Activated CD8-positive, alpha-beta memory T cell treated with anti-CD3 and anti-CD28 coated beads for 36 hours (primary cell): ENCODE results near the gene ATP5IF1. TPM values are rescaled to one million over a fixed set of nuclear protein-coding genes. Genes with fewer than 3 reads are reported as not detected.

Experiments
- CTCF ChIA-PET: fragments of 350-600 bp; sonication (Branson Sonifier 250); formaldehyde crosslinking; loops from one replicate; lab custom pipeline; 2021; ENCODE audit warnings: antibody characterized with exemption; lab: Charles Lee
- POLR2A ChIA-PET: fragments of 350-600 bp; sonication (Branson Sonifier 250); formaldehyde crosslinking; loops from one replicate; lab custom pipeline; 2021; ENCODE audit warnings: antibody characterized with exemption; lab: Charles Lee
- total RNA-seq, 2 experiments: library from RNA; stranded (reverse); gene quantifications; one replicate each; pipeline ENCODE4 v1.2.3, GENCODE V29; 2021

ATP5IF1 gene
- total RNA-seq, 2 experiments from 2014 or later, result 147 to 149 TPM

- CTCF ChIA-PET, result no interaction called here
- POLR2A ChIA-PET, result no interaction called here
Observed at GRCh38 chr1:28281608-28282425, 45.9 kb downstream of the ATP5IF1 start.

GRCh38 chr1:28282426-28283407, 46.8 kb downstream of the ATP5IF1 start:
- CTCF ChIA-PET, result no interaction called here
- POLR2A ChIA-PET, result no interaction called here

DNA sequence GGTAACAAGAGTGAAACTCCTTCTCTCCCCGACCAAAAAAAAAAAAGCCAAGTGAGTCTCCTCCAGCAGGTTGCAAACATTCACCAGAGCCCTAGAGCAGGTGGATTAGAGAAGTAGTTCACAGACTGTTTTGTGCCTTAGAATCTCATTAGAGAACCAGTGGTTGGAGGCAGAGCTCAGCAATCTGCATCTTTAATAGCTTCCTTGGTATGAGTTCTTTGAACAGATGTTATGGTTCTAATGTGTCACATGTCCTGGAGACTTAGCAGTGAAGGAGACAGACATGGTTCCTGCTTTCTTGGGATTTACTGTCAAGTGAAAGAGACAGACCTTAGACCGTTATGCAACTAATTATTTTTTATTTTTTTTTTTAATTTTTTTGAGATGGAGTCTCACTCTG, 50.2 kb downstream of the ATP5IF1 start:
- ChIA-PET CTCF (interaction anchor here (1.3 kb wide), 1 partner anchor 38 kb away, joined by 3 read pairs; no protein-coding TSS in a partner anchor), POLR2A (no interaction called here)

Other genes with a start within 250 kb of the ATP5IF1 start
- gene EYA3, start 147.5 kb upstream of the ATP5IF1 start, total RNA-seq, result 10 to 100 TPM; 37.5 to 39.6 TPM
- under 1 TPM; 0.21 to 0.32 TPM for gene PTAFR, start 59.4 kb upstream of the ATP5IF1 start, total RNA-seq
- 100 to 1,000 TPM; 103 to 108 TPM for gene DNAJC8, start 3.1 kb upstream of the ATP5IF1 start, total RNA-seq
- 10 to 100 TPM; 22.8 to 23.3 TPM for gene SESN2, start 23.4 kb downstream of the ATP5IF1 start, total RNA-seq
- gene MED18, start 92.9 kb downstream of the ATP5IF1 start, total RNA-seq, result 10 to 100 TPM; 17.7 to 21.0 TPM
- 10 to 100 TPM; 23.0 to 24.3 TPM for gene PHACTR4, start 133.6 kb downstream of the ATP5IF1 start, total RNA-seq